ENCODE results near the gene MX1.

GRCh38 chr21:41418956-41419680, 6.9 kb upstream of the MX1 start:
- TF ChIP-seq CTCF (IDR thresholded peaks at IDR 0.05; ENCODE audit: low read depth, low read length, poor library complexity, severe bottlenecking) (no peak), EZH2phosphoT487 (IDR thresholded peaks at IDR 0.05; ENCODE audit: borderline replicate concordance, low read length) (no peak)

All from DOHH2 (cell line).